ENCODE data around the gene PPP1R18. TPM values are rescaled to one million over a fixed set of nuclear protein-coding genes. Genes with fewer than 3 reads are reported as not detected.

The PPP1R18 gene
- total and polyA plus RNA-seq, 9 of the 15 experiments (the other 6 are each of a cell fraction or from before 2014, with no cell fraction given): 12.0 to 99.2 (median 42.6) TPM

- no peak for TF ChIP-seq MBD1 (CRISPR knock-in tag; IDR thresholded peaks at IDR 0.05)
- 0 out of 2 replicates have a peak, but pooled peaks have one; percentile 18 for TF ChIP-seq MEF2D (tag; conservative IDR thresholded peaks at IDR 0.05; ENCODE audit: low read depth)
- no peak for TF ChIP-seq CHD7 (IDR thresholded peaks at IDR 0.05; ENCODE audit: low read depth, low read length)
- TF ChIP-seq MXI1 (IDR thresholded peaks at IDR 0.05; ENCODE audit: low read depth, low read length): peak; percentile 84
- TF ChIP-seq FOXM1 (IDR thresholded peaks at IDR 0.05; ENCODE audit: low read depth): no peak
- TF ChIP-seq FOXM1 (CRISPR knock-in tag; IDR thresholded peaks at IDR 0.05; ENCODE audit: low read depth): no peak
- peak; percentile 30; the same call in 1 of the 2 replicates for TF ChIP-seq MAX (CRISPR knock-in tag; IDR thresholded peaks at IDR 0.05)
- TF ChIP-seq ZNF354B (CRISPR knock-in tag; IDR thresholded peaks at IDR 0.05): no peak
- TF ChIP-seq ZNF584 (CRISPR knock-in tag; IDR thresholded peaks at IDR 0.05; ENCODE audit: low read depth): no peak
- peak; percentile 86 for TF ChIP-seq ZHX1 (conservative IDR thresholded peaks at IDR 0.05; ENCODE audit: low read length)
These were observed 33.6 kb upstream of the PPP1R18 start, which contains the start of gene TUBB (continued) for GRCh38 chr6:30719791-30720737.
